Keratinocyte (primary cell): ENCODE results near the gene ANO10.

Experiments used
- EZH2 ChIP-seq: IDR thresholded peaks from one replicate; pipeline ENCODE4 v1.6.1; 2012; ENCODE audit warnings: inconsistent platforms, mild to moderate bottlenecking, low read length, moderate library complexity
- TF ChIP-seq, protein P1 (sequence below), 3 experiments: IDR thresholded peaks in 1 of 3; conservative IDR thresholded peaks in 1 of 3; optimal IDR thresholded peaks in 1 of 3; 2 replicates in 2 of 3; 3 replicates in 1 of 3; pipeline versions ENCODE3 to v1.5.1; 2011; ENCODE audit warnings: low read length in 3 of 3, mild to moderate bottlenecking in 3 of 3, moderate library complexity in 2 of 3, control low read depth in 1 of 3, inconsistent platforms in 1 of 3; ENCODE audit not compliant: insufficient read depth in 2 of 3; ENCODE audit errors: extremely low read depth in 1 of 3

DNA sequence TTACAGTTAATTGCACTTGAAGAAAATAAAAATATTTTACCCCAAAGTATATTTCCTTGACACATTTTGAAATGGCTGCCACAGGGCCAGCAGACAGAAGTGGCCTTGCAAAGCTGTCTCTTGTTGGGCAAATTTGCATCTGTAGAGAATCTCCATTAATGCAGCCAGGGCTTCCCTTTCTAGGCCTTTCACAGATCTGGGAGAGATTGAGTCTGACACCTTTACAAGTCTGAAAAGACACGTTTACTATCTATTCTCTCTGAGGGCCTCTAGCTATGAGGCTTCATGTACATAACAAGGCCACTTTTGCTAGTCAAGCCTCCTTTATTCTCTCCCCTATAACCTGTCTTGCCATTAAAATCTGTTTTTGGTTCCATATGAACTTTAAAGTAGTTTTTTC lies 135.9 kb downstream of the ANO10 start:
- TF ChIP-seq EZH2, result no peak
- TF ChIP-seq, protein P1, sequence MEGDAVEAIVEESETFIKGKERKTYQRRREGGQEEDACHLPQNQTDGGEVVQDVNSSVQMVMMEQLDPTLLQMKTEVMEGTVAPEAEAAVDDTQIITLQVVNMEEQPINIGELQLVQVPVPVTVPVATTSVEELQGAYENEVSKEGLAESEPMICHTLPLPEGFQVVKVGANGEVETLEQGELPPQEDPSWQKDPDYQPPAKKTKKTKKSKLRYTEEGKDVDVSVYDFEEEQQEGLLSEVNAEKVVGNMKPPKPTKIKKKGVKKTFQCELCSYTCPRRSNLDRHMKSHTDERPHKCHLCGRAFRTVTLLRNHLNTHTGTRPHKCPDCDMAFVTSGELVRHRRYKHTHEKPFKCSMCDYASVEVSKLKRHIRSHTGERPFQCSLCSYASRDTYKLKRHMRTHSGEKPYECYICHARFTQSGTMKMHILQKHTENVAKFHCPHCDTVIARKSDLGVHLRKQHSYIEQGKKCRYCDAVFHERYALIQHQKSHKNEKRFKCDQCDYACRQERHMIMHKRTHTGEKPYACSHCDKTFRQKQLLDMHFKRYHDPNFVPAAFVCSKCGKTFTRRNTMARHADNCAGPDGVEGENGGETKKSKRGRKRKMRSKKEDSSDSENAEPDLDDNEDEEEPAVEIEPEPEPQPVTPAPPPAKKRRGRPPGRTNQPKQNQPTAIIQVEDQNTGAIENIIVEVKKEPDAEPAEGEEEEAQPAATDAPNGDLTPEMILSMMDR (optimal IDR thresholded peaks at IDR 0.05 in 1 of 3, IDR thresholded peaks at IDR 0.05 in 1 of 3, conservative IDR thresholded peaks at IDR 0.05 in 1 of 3; ENCODE audit: extremely low read depth in 1 of 3, insufficient read depth in 2 of 3, low read length in 3 of 3), result no peak
